Measurements from ENCODE around the gene ZNF836. TPM values are rescaled to one million over a fixed set of nuclear protein-coding genes. Genes with fewer than 3 reads are reported as not detected.

Gene ZNF836
- total RNA-seq, 2 experiments from 2014 or later, result 8.2 to 12.8 TPM

DNA sequence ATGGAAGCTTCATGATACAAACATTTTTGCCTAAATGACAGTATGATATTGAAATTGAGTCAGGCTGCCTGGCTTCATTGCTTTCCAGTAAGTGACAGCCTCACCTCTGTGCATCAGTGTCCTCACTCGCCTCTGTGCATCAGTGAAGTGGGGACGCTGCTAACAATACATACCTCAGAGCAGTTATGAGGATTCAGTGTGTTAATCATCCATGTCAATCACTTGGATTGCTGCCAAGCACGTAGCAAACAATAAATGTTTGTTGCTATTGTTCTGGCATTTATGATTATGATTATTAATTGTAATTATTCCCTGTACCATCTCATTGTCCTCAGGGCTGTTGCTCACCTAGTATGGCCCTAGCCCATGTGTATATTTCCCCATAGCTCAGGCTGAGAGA, 27.3 kb upstream of the ZNF836 start:
- intact Hi-C loops (cut with micrococcal nuclease), result no loop called here

DNA sequence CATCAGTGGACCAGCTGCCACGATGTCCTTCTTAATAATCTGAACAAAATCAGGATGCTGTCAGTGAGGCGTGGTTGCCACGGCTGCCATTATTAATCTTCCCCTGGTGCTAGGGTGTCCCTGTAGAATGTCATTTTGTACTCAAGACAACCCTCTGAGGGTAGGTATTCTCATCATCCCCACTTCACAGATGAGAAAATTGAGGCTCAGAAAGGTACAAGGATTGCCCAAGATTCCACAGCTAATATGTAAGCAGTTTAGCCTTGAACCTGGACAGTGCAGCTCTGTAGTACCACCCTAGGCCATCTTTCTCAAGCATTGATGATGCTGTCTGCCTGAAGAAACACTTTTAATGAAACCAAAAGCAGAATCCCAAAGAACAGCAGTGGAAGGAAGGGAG, 26.5 kb upstream of the ZNF836 start:
- Mint-ChIP-seq H3K27ac (no peak overlapping the region), H3K4me1 (ENCODE audit: low read depth) (peaks cover 49% of the 10 kb centered on the region), H3K9me3 (no peaks in the 10 kb centered on the region), H3K27me3 (no peaks in the 10 kb centered on the region), H3K4me3 (no peak overlapping the region), H3K36me3 (peaks cover 27% of the 10 kb centered on the region)
- intact Hi-C loops (cut with micrococcal nuclease), result no loop called here
- CTCF ChIA-PET, result interaction anchor here (1.0 to 1.9 kb wide), 2 partner anchors 28 to 39 kb away, joined by 3 to 7 read pairs; no protein-coding TSS in a partner anchor
- DNase-seq, result no peak
- POLR2A ChIA-PET, result interaction anchor here (0.6 to 1.4 kb wide), 3 partner anchors 8 to 1227 kb away, joined by 3 to 5 read pairs (median 5); partner anchors contain the start of gene PPP2R1A

More for the DNA sequence above, 27.3 kb upstream of the ZNF836 start:
- Mint-ChIP-seq H3K27ac (no peak overlapping the region), H3K9me3 (no peaks in the 10 kb centered on the region), H3K4me3 (no peak overlapping the region), H3K27me3 (no peaks in the 10 kb centered on the region), H3K36me3 (peaks cover 28% of the 10 kb centered on the region), H3K4me1 (ENCODE audit: low read depth) (peaks cover 48% of the 10 kb centered on the region)
- ChIA-PET POLR2A (interaction anchor here (1.4 kb wide), 1 partner anchor 9 kb away, joined by 5 read pairs; the partner anchor contains the start of gene PPP2R1A), CTCF (interaction anchor here (1.0 to 1.9 kb wide), 2 partner anchors 27 to 39 kb away, joined by 3 to 7 read pairs; no protein-coding TSS in a partner anchor)
- no peak for DNase-seq

DNA sequence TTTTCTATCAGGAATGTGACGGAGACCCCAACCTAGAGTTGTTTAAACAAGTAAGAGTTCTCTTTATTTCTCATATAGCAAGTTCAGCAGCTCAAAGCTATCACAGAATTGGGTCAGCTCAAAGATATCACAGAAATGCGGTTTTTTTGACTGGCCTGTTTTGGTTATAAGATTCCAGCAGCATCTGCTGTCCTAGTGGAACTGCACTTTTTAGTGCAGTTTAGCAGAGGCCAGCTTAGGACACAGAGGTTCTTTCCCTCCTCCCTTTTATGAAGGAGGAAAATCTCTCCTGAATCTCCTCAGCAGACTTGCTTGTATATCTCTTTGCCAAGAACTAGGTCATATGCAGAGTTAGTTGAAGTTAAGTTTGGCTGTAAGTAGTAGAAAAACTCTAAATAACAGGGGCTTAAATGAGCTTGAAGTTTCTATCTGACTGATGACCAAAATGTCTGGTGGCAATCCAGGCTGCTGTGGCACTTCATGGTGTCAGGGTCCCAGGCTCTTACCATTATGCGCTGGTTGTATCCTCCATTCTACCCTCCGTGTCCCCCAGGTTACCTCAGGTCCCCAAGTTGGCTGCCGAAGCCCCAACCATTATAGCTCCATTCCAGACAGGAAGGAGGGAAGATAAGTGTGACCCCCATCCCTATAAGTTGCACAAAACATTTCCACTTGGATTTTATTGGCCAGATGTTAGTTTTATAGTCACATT, 25.0 kb upstream of the ZNF836 start:
- H3K27ac Mint-ChIP-seq, result no peak overlapping the region
- H3K4me3 Mint-ChIP-seq, result no peak overlapping the region
- peaks cover 60% of the 10 kb centered on the region for H3K4me1 Mint-ChIP-seq (ENCODE audit: low read depth)
- no peaks in the 10 kb centered on the region for H3K27me3 Mint-ChIP-seq
- intact Hi-C loops (cut with micrococcal nuclease), result no loop called here
- CTCF ChIA-PET, result no interaction called here
- DNase-seq, result no peak
- no peaks in the 10 kb centered on the region for H3K9me3 Mint-ChIP-seq
- POLR2A ChIA-PET, result interaction anchor here (0.7 kb wide), 1 partner anchor 9 kb away, joined by 4 read pairs; no protein-coding TSS in a partner anchor
- peaks cover 31% of the 10 kb centered on the region for H3K36me3 Mint-ChIP-seq

DNA sequence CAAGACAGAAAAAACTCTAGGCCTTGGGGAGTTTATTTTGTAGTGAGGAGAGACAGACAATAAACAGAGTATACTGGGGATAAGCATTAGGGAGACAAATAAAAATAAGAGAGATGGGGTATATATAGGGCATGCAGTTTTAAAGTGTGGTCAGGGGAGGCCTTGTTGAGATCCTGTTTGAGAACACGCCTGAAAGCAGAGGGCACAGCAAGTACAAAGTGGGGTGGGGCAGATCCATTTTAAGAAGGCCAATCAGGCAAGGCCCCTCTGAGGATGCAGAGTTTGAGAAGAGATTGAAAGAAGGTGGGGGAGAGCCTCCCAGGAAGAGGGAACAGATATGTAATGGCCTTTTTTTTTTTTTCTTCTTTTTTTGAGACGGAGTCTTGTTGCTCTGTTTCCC, 20.5 kb upstream of the ZNF836 start:
- DNase-seq, result no peak
- CTCF ChIA-PET, result no interaction called here
- Mint-ChIP-seq H3K4me1 (ENCODE audit: low read depth) (peaks cover 47% of the 10 kb centered on the region), H3K9me3 (no peaks in the 10 kb centered on the region), H3K36me3 (peaks cover 32% of the 10 kb centered on the region), H3K27ac (peak overlapping the region; percentile 24), H3K27me3 (no peaks in the 10 kb centered on the region), H3K4me3 (peak overlapping the region; percentile 96)
- intact Hi-C loops (cut with micrococcal nuclease), result no loop called here
- POLR2A ChIA-PET, result no interaction called here

DNA sequence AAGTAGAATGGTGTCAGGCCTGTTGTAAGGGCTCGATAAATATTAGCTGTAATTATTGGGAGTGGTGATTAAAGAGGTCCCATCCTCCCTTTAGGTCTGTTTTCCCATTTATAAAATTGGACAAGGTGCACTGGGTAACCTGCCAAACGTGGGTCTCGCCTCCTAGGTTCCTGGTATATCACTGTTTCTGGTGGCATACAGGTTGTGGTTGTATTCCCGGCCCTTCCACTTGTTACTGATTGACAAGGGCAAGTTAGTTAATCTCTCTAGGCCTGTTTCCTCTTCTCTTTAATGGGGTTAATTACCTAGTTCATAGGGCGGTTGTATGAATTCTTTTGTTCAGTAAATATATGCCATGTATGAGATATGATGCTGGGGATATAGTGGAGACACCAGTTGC, 20.0 kb upstream of the ZNF836 start:
- intact Hi-C loops (cut with micrococcal nuclease), result no loop called here
- DNase-seq, result no peak
- peaks cover 32% of the 10 kb centered on the region for H3K36me3 Mint-ChIP-seq
- H3K4me1 Mint-ChIP-seq (ENCODE audit: low read depth), result peaks cover 43% of the 10 kb centered on the region
- ChIA-PET POLR2A (interaction anchor here (0.9 kb wide), 1 partner anchor 22 kb away, joined by 3 read pairs; no protein-coding TSS in a partner anchor), CTCF (no interaction called here)
- no peak overlapping the region for H3K27ac Mint-ChIP-seq
- peak overlapping the region; percentile 96 for H3K4me3 Mint-ChIP-seq
- no peaks in the 10 kb centered on the region for H3K27me3 Mint-ChIP-seq
- no peaks in the 10 kb centered on the region for H3K9me3 Mint-ChIP-seq

DNA sequence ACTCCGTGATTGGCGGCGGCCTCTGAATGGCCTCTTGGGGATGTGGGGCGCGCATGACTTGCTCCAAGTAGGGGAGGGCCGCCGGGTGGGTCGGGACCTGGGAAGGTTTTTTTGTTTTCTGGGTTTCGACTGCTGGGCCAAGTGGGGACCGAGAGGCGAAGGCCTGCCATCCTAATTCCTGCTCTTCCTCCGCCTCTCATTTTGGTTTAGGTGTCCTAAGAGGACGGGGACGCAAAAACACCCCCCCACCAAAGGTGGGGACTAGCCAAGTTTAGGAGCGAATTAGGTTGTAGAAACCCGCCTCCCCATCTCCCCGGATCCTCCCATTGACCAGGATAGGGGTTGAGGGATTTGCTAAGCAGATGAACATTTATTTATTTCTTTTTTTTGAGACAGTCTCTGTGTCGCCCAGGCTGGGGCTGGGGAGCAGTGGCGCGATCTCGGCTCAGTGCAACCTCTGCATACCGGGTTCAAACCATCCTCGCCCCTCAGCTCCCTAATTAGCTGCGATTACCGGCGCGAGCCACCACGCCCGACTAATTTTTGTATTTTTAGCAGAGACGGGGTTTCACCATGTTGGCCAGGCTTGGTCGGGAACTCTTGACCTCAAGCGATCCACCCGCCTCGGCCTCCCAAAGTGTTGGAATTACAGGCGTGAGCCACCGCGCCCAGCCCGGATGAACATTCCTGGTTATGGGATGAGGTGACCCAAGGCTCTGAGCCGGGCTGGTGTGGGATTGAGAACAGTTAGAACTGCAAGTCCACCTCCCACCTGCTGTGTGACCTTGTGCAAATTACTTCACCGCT, 19.3 kb upstream of the ZNF836 start:
- Mint-ChIP-seq H3K36me3 (peaks cover 32% of the 10 kb centered on the region), H3K9me3 (no peaks in the 10 kb centered on the region), H3K27me3 (no peaks in the 10 kb centered on the region), H3K4me3 (peak overlapping the region; percentile 96), H3K4me1 (ENCODE audit: low read depth) (peaks cover 42% of the 10 kb centered on the region), H3K27ac (peak overlapping the region; percentile 99)
- DNase-seq, result no peak
- intact Hi-C loops (cut with micrococcal nuclease), result no loop called here
- ChIA-PET POLR2A (interaction anchor here (0.9 kb wide), 1 partner anchor 23 kb away, joined by 3 read pairs; no protein-coding TSS in a partner anchor), CTCF (no interaction called here)

DNA sequence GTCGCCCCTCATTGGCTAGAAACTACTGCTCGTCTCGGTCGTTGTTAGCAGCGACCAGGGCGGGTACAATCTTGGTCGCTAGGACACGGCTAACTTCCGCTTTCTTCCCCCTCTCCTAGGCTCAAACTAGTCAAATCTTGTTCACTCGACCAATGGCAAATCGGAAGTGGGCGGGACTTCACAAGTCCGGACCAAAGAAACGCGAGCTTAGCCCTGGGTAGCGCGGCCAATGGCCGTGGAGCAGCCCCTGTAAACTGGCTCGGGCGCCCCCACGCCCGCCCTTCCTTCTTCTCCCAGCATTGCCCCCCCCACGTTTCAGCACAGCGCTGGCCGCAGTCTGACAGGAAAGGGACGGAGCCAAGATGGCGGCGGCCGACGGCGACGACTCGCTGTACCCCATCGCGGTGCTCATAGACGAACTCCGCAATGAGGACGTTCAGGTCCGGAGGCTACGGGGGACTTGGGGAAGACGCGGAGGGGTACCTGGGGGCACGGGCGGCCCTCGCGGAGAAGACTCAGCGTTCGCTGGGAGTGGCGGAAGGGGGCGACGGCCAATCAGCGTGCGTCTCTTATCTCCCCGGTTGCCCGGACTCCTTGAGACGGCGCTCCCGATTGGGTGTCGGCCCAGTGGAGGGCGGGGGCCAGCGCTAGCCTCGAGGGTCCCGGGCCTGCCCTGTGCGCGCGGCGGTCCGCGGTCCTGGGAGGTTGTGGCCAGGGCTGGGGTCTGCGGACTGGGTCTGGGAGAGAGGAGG, 18.5 kb upstream of the ZNF836 start, which contains the start of gene PPP2R1A:
Gene PPP2R1A, plus strand, starts transcription at position 318 of the 752 bp plus-strand sequence. Its CDS starts 45 bp downstream, at position 363.
- intact Hi-C loops (cut with micrococcal nuclease), result loop anchor here (1.0 to 5.0 kb wide), 7 partner anchors 19 to 1927 kb away; partner anchors contain the start of genes PRPF31, TFPT, ZNF766 and ZNF808
- Mint-ChIP-seq H3K4me1 (ENCODE audit: low read depth) (peaks cover 41% of the 10 kb centered on the region), H3K4me3 (peak within 1 kb of the TSS; percentile 96), H3K9me3 (no peaks in the 10 kb centered on the region), H3K27ac (peak within 1 kb of the TSS; percentile 99), H3K27me3 (no peaks in the 10 kb centered on the region), H3K36me3 (peaks cover 28% of the 10 kb centered on the region)
- CTCF ChIA-PET, result interaction anchor here (0.7 to 1.3 kb wide), 3 partner anchors 38 to 51 kb away, joined by 3 to 6 read pairs (median 4); no protein-coding TSS in a partner anchor
- POLR2A ChIA-PET, result interaction anchor here (0.5 to 1.9 kb wide), 5 partner anchors 8 to 37 kb away, joined by 3 to 10 read pairs (median 5); partner anchors contain the start of gene ZNF836
- peak; percentile 98 for DNase-seq

DNA sequence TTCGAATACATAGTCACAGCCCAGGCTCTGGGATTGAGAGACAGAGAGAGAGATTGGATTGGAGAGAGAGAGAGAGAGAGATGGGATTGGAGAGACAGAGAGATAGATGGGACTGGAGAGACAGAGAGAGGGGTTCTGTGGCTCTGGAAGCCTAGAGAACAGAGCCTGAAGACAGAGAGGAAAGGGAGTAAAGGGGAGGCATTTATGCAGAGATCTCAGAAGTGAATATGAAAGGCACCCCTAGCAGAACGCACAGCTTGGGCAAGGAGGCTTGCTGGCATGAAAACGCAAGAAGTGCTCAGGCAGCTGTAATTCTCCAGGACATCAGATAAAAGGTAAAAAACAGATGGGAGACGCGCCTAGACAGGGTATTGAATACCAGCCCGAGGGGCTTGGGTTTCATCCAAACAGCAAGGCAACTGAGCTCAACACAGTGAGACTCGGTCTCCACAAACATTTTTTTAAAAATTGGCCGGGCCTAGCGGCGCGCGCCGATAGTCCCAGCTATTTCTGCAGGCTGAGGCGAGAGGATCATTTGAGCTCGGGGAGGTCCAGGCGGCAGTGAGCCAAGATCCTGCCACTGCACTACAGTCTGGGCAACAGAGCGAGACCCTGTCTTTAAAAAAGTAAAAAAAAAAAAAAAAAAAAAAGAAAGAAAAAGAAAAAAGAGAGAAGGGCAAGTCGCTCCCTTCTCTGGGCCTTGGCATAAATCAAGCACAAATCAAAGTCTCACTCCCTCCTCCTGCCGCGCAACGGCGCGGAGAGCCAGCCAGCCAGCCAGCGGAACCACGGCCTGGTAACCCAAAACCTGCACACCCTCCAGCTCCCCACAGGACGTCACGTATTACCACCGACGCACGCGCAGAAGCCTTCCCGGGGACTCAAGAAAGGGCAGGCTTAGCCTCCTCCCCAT, 17.7 kb upstream of the ZNF836 start:
- peak overlapping the region; percentile 96 for H3K4me3 Mint-ChIP-seq
- peak overlapping the region; percentile 99 for H3K27ac Mint-ChIP-seq
- intact Hi-C loops (cut with micrococcal nuclease), result loop anchor here (1.0 to 5.0 kb wide), 7 partner anchors 18 to 1928 kb away; partner anchors contain the start of genes PRPF31, TFPT, ZNF766 and ZNF808
- H3K36me3 Mint-ChIP-seq, result peaks cover 20% of the 10 kb centered on the region
- H3K27me3 Mint-ChIP-seq, result no peaks in the 10 kb centered on the region
- POLR2A ChIA-PET, result interaction anchor here (0.5 to 1.9 kb wide), 6 partner anchors 8 to 38 kb away, joined by 3 to 10 read pairs (median 5); partner anchors contain the start of gene ZNF836
- H3K4me1 Mint-ChIP-seq (ENCODE audit: low read depth), result peaks cover 33% of the 10 kb centered on the region
- CTCF ChIA-PET, result interaction anchor here (0.7 to 1.3 kb wide), 3 partner anchors 39 to 51 kb away, joined by 3 to 6 read pairs (median 4); no protein-coding TSS in a partner anchor
- H3K9me3 Mint-ChIP-seq, result no peaks in the 10 kb centered on the region
- no peak for DNase-seq

DNA sequence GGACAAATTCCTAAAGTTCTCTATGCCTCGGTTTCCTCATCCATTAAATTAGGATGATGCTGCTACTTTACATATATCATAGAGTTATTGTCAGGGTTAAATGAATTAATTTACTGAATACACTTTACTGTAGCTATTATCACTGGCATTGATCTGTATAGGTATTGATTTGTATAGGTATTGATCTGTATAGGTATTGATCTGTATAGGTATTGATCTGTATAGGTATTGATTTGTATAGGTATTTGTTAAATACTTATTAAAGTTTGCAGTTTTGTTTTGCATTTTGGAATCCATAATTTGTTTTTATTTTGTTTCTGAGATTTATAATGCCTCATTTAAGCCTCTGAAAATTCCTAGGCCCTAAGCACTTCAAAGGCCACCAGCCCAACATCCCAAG, 16.0 kb upstream of the ZNF836 start:
- no peaks in the 10 kb centered on the region for H3K27me3 Mint-ChIP-seq
- POLR2A ChIA-PET, result no interaction called here
- H3K4me3 Mint-ChIP-seq, result no peak overlapping the region
- no peaks in the 10 kb centered on the region for H3K9me3 Mint-ChIP-seq
- peaks cover 12% of the 10 kb centered on the region for H3K36me3 Mint-ChIP-seq
- intact Hi-C loops (cut with micrococcal nuclease), result loop anchor here (5.0 kb wide), 2 partner anchors 340 to 1930 kb away; partner anchors contain the start of genes PRPF31, TFPT and ZNF808
- no peak for DNase-seq
- no peak overlapping the region for H3K27ac Mint-ChIP-seq
- H3K4me1 Mint-ChIP-seq (ENCODE audit: low read depth), result peaks cover 21% of the 10 kb centered on the region
- CTCF ChIA-PET, result interaction anchor here (1.1 kb wide), 1 partner anchor 50 kb away, joined by 4 read pairs; no protein-coding TSS in a partner anchor

DNA sequence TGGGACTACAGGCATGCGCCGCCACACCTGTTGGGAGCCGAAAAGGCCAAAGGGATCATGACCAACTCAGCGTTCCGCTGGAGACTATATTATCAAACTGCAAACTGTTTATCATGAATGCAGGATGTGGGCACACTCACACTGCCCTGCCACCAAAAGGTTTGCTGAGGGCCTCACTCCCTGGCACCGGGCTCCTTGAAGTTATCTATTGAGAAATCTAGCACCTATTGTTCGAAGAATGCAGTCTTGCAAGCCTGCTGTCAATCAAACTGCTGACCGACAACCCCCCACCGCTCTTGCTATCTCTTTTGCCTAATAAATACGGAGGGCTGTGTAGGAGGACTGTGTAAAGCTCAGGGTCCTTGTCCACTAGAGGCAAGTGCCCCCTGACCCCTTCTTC, 5.2 kb upstream of the ZNF836 start:
- CTCF ChIA-PET, result no interaction called here

More for the DNA sequence above, 5.2 kb upstream of the ZNF836 start:
- POLR2A ChIA-PET, result no interaction called here
- H3K27ac Mint-ChIP-seq, result no peak overlapping the region
- DNase-seq, result no peak
- H3K36me3 Mint-ChIP-seq, result no peaks in the 10 kb centered on the region
- intact Hi-C loops (cut with micrococcal nuclease), result no loop called here
- H3K9me3 Mint-ChIP-seq, result peaks cover 2% of the 10 kb centered on the region
- H3K4me1 Mint-ChIP-seq (ENCODE audit: low read depth), result peaks cover 10% of the 10 kb centered on the region
- H3K4me3 Mint-ChIP-seq, result no peak overlapping the region
- H3K27me3 Mint-ChIP-seq, result no peaks in the 10 kb centered on the region
